Colonic mucosa (tissue), 4 donors: ENCODE data around the gene BIN1. TPM values are rescaled to one million over a fixed set of nuclear protein-coding genes. Genes with fewer than 3 reads are reported as not detected.

Source experiments
- DNase-seq: peaks from one replicate; pipeline ENCODE4 v3.0.0-alpha.2; 2020
- H3K27ac ChIP-seq: fragments of 200-600 bp; one replicate; pipeline ENCODE4 v1.8.0; 2021
- H3K27me3 ChIP-seq: fragments of 200-600 bp; one replicate; pipeline ENCODE4 v1.8.0; 2021
- H3K36me3 ChIP-seq: fragments of 200-600 bp; one replicate; pipeline ENCODE4 v1.8.0; 2021
- H3K4me1 ChIP-seq: fragments of 200-600 bp; one replicate; pipeline ENCODE4 v1.8.0; 2021; ENCODE audit warnings: mild to moderate bottlenecking
- H3K4me3 ChIP-seq: fragments of 200-600 bp; one replicate; pipeline ENCODE4 v1.8.0; 2021
- H3K9ac ChIP-seq, 2 donors: one replicate each; pipeline ENCODE4 v1.7.0; 2013; ENCODE audit warnings: control low read depth in 2 of 2, low read depth in 2 of 2, low read length in 2 of 2
- H3K9me3 ChIP-seq: fragments of 200-600 bp; one replicate; pipeline ENCODE4 v1.8.0; 2021
- CTCF ChIP-seq: fragments of 200-600 bp; IDR thresholded peaks from one replicate; pipeline ENCODE4 v1.8.0; 2022; ENCODE audit warnings: antibody characterized with exemption, mild to moderate bottlenecking
- intact Hi-C: fragments of 100-400 bp; cut with DNase I; formaldehyde crosslinking; loops from one replicate; pipeline ENCODE4 v1.14.1; 2022
- total RNA-seq, 2 donors: library from RNA; stranded (reverse); fragmentation: NEBNext Ultra II Directional in 1 of 2; extraction: Animal tissue kit (Norgen Biotek cat#: 25700) in 1 of 2; gene quantifications; one replicate each; pipeline ENCODE4 v1.2.1, GENCODE V29; 2021
- donor health status: healthy.
- donor health status: DM: no; HTN: no; CAD: no.
- donor health status: DM: no; HTN: no; CAD: no.

BIN1 gene
- total RNA-seq, 2 donors from 2014 or later, result 38.5 to 60.8 TPM

- no peak for TF ChIP-seq CTCF
Measured at GRCh38 chr2:127095367-127095641, 11.7 kb downstream of the BIN1 start.

DNA sequence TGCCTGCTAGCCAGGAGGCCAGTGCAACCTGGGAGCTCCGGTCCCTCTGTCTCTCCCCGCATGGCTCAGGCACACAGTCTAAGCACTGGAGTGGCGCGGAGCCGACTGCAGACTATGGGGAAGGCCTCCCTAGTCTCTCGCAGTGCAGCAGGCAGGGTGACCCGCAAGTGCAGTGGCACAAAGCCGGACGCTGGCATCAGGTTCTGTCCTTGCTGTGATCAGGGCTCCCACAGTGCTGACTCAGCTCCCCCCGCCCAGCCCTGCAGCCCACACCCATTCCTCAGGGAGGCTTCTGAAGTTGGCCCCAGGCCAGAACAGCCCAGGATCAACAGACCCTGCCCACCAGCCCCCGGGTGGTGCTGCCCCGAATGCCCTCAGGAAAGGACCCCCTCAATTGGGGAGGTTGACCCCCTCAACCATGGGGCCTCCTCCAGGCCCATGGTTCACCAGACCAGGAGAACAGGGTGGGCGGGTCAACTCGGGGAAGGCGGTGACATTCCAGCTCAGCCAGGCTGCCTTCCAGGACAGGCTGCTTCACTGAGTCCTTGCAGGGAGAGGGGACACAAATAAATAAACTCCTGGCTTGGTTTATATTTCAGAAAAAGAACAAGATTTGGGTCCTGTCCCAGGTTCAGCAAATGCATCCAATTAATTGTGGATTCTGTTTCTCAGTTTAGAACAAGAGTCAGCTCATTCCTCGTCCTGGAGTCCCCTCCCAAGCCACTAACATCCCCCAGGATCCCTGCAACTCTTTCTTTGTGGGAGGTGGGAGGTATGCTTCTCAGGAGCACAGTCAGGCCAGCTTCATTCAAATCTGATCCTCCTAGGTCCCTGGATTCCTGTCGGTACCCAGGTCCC is 12.2 kb downstream of the BIN1 start:
- Histone ChIP-seq H3K4me3 (no peak overlapping the region), H3K9me3 (no peaks in the 10 kb centered on the region), H3K27ac (no peak overlapping the region), H3K27me3 (no peaks in the 10 kb centered on the region), H3K9ac (peak overlapping the region in 1 of 2 donors; percentile 21), H3K4me1 (peaks cover 3% of the 10 kb centered on the region), H3K36me3 (no peaks in the 10 kb centered on the region)
- peak; percentile 68 for DNase-seq
- TF ChIP-seq CTCF, result no peak
- intact Hi-C loops, result no loop called here

More at GRCh38 chr2:127095367-127095641, 11.7 kb downstream of the BIN1 start:
- Histone ChIP-seq H3K4me3 (no peak overlapping the region), H3K27ac (no peak overlapping the region), H3K36me3 (no peaks in the 10 kb centered on the region), H3K4me1 (peaks cover 3% of the 10 kb centered on the region), H3K27me3 (no peaks in the 10 kb centered on the region), H3K9ac (peak overlapping the region in 1 of 2 donors; percentile 21), H3K9me3 (no peaks in the 10 kb centered on the region)
- intact Hi-C loops, result no loop called here
- DNase-seq, result no peak

- H3K4me1 ChIP-seq, result peaks cover 3% of the 10 kb centered on the region
- no peak for DNase-seq
- intact Hi-C loops, result no loop called here
Measured at GRCh38 chr2:127093648-127094210, 13.2 kb downstream of the BIN1 start.

DNA sequence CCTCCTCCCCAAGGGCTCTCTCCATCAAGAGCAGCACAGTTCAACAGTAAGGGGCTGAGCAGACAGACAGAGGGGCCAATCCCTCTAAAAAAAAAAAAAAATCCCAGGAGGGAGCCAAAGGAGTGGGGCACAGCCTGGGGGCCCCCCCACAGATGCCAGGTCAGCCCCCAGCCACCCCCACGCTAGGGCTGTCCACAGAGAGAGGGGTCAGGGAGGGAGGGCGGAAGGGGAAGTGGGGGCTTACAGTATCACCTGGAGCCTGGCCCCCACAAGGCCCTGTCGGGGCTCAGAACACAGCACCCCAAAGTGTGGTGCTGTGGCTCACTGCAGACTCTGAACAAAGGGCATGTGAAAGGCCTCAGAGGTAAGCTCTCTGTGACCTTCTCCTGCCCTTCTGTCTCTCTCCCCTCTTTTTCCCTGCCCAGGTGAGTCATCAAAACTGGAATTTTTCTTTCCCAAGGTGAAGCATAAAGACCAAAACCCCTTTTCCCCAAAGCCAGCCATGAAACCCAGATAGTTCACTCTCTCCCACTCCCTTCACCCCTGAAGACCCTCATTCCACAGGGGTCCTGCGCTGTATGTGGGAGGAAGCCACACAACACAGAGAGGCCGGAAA is 13.9 kb downstream of the BIN1 start:
- TF ChIP-seq CTCF, result no peak
- no peaks in the 10 kb centered on the region for H3K9me3 ChIP-seq
- H3K9ac ChIP-seq, result no peak overlapping the region
- H3K4me1 ChIP-seq, result peaks cover 3% of the 10 kb centered on the region
- no peaks in the 10 kb centered on the region for H3K36me3 ChIP-seq
- H3K4me3 ChIP-seq, result no peak overlapping the region
- H3K27me3 ChIP-seq, result no peaks in the 10 kb centered on the region
- intact Hi-C loops, result no loop called here
- H3K27ac ChIP-seq, result no peak overlapping the region
- no peak for DNase-seq

More at GRCh38 chr2:127093648-127094210, 13.2 kb downstream of the BIN1 start:
- TF ChIP-seq CTCF, result no peak
- no peak overlapping the region for H3K9ac ChIP-seq
- H3K36me3 ChIP-seq, result no peaks in the 10 kb centered on the region
- H3K27ac ChIP-seq, result no peak overlapping the region
- H3K9me3 ChIP-seq, result no peaks in the 10 kb centered on the region
- no peaks in the 10 kb centered on the region for H3K27me3 ChIP-seq
- H3K4me3 ChIP-seq, result no peak overlapping the region

GRCh38 chr2:127092306-127092705 is 14.6 kb downstream of the BIN1 start:
- no peak for DNase-seq
- Histone ChIP-seq H3K9me3 (no peaks in the 10 kb centered on the region), H3K9ac (no peak overlapping the region), H3K36me3 (no peaks in the 10 kb centered on the region), H3K27me3 (no peaks in the 10 kb centered on the region), H3K4me3 (no peak overlapping the region), H3K4me1 (peaks cover 3% of the 10 kb centered on the region), H3K27ac (no peak overlapping the region)
- intact Hi-C loops, result no loop called here
- TF ChIP-seq CTCF, result no peak
